Aorta (tissue), 5 donors: Measurements from ENCODE around the gene PRODH. TPM values are rescaled to one million over a fixed set of nuclear protein-coding genes. Genes with fewer than 3 reads are reported as not detected.
"Not testable (repeated sequence)": the region's sequence is repeated elsewhere in the genome, so short reads cannot be mapped to it uniquely, and the experiment has no call there.

ENCODE experiments used
- ATAC-seq: fragments of 200-7000 bp; cut with Tn5 transposase; one replicate; pipeline ENCODE4 v1.9.1; 2022; ENCODE audit warnings: moderate library complexity; ENCODE audit not compliant: low FRiP score
- DNase-seq, 2 donors: peaks; one replicate each; pipeline ENCODE4 v3.0.0-alpha.2; 2020
- H3K27ac ChIP-seq, 2 donors: one replicate each; pipeline ENCODE4 v1.5.1; 2013; ENCODE audit warnings: low read length in 2 of 2, mild to moderate bottlenecking in 2 of 2, moderate library complexity in 2 of 2, control low read depth in 1 of 2, inconsistent platforms in 1 of 2, low read depth in 1 of 2
- H3K27me3 ChIP-seq, 2 donors: one replicate each; pipeline ENCODE4 v1.6.1; 2013; ENCODE audit warnings: control low read depth in 1 of 2, low read length in 1 of 2, mild to moderate bottlenecking in 1 of 2, moderate library complexity in 1 of 2; ENCODE audit not compliant: insufficient read depth in 2 of 2, control insufficient read depth in 1 of 2
- H3K36me3 ChIP-seq, 2 donors: one replicate each; pipeline ENCODE4 v1.6.1; 2013; ENCODE audit warnings: control low read depth in 1 of 2, low read length in 1 of 2, mild to moderate bottlenecking in 1 of 2; ENCODE audit not compliant: insufficient read depth in 2 of 2, control insufficient read depth in 1 of 2
- H3K4me1 ChIP-seq, 2 donors: one replicate each; pipeline ENCODE4 v1.6.1; 2013; ENCODE audit warnings: low read length in 2 of 2, control low read depth in 1 of 2, mild to moderate bottlenecking in 1 of 2, moderate library complexity in 1 of 2; ENCODE audit not compliant: insufficient read depth in 2 of 2, control insufficient read depth in 1 of 2
- H3K4me3 ChIP-seq, 2 donors: one replicate each; pipeline ENCODE4 v1.5.1; 2013; ENCODE audit warnings: low read length in 2 of 2, control low read depth in 1 of 2, mild to moderate bottlenecking in 1 of 2
- H3K9me3 ChIP-seq: one replicate; pipeline ENCODE4 v1.6.1; 2013; ENCODE audit warnings: mild to moderate bottlenecking, low read length; ENCODE audit not compliant: control insufficient read depth
- WGBS, 2 donors: extraction: QIAGEN DNeasy Blood & Tissue Kit; methylation state at CpG; one replicate each; pipeline ENCODE4 v1.1.7; 2013; 5-methylcytosine and 5-hydroxymethylcytosine counted together
- intact Hi-C, 2 donors: fragments of 100-400 bp; cut with DNase I; formaldehyde crosslinking; loops; one replicate each; pipeline versions ENCODE4 v1.14.2 to v1.15.0; 2022
- polyA plus RNA-seq, 2 donors: library from polyadenylated mRNA; stranded (reverse); fragments of 200-250 nt; gene quantifications; one replicate each; pipeline ENCODE4 v1.2.3, GENCODE V29; 2013
- total RNA-seq, 2 donors: library from RNA; stranded (reverse); fragmentation: NEBNext Ultra II Directional; extraction: Animal tissue kit (Norgen Biotek cat#: 25700); gene quantifications; one replicate each; pipeline ENCODE4 v1.2.1, GENCODE V29; 2021
- donor health status: healthy with polysubstance abuse.
- donor health status: Bipolar disorder and iron deficiency.
- donor health status: DM: no; HTN: no; CAD: no.
- donor health status: DM: no; HTN: no; CAD: no.
- donor health status: DM: yes; HTN: yes; CAD: no.

Gene PRODH
- total and polyA plus RNA-seq, 4 donors, result 1.0 to 2.3 (median 1.7) TPM

- intact Hi-C loops, result no loop called here
- H3K9me3 ChIP-seq, result no peaks in the 10 kb centered on the region
Observed at GRCh38 chr22:18909556-18909955, 26.5 kb downstream of the PRODH start.

DNA sequence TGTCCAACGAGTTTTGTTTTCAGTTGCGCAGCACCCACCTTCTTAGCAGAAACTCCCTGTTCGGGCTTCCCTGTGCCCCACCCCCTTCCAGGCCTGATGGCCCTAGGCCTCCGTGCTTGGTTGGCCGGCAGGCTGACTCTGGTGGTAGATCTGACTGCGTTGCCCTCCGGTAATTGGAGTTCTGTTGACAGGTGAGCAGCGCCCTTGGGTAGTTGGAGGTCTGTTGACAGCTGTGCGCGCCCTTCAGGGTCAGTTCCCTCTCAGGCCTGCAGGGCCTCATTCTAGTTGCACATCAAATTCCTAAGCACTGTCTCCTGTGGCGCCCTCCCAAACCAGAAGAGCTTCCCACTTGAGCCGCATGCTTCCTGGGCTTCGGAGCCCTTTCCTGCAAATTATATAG lies 29.2 kb downstream of the PRODH start:
- H3K4me3 ChIP-seq, result no peak overlapping the region
- WGBS, 2 donors, result 62% methylated on average over 7 of the region's 13 CpGs; no CpG with 5 or more reads in 1 of the 2 donors
- no peak for ATAC-seq

More at GRCh38 chr22:18909556-18909955, 26.5 kb downstream of the PRODH start:
- ATAC-seq (no peak), DNase-seq (no peak)
- Histone ChIP-seq H3K4me3 (no peak overlapping the region), H3K36me3 (no peaks in the 10 kb centered on the region), H3K27me3 (no peaks in the 10 kb centered on the region), H3K4me1 (no peaks in the 10 kb centered on the region), H3K27ac (no peak overlapping the region)
- 99% methylated on average over 3 of the region's 5 CpGs; no CpG with 5 or more reads in 1 of the 2 donors for WGBS, 2 donors

GRCh38 chr22:18906410-18906745 lies 29.7 kb downstream of the PRODH start:
- intact Hi-C loops, H3K27me3 ChIP-seq, H3K36me3 ChIP-seq, DNase-seq, H3K9me3 ChIP-seq, H3K4me1 ChIP-seq, H3K27ac ChIP-seq, H3K4me3 ChIP-seq: not testable (repeated sequence)
- peak; percentile 50 for ATAC-seq
- WGBS, 2 donors, result no CpG with 5 or more reads among the region's 36 CpGs

More for the DNA sequence above, 29.2 kb downstream of the PRODH start:
- Histone ChIP-seq H3K27ac (no peak overlapping the region), H3K4me1 (no peaks in the 10 kb centered on the region), H3K27me3 (no peaks in the 10 kb centered on the region), H3K9me3 (no peaks in the 10 kb centered on the region), H3K36me3 (no peaks in the 10 kb centered on the region)
- DNase-seq, result no peak
- intact Hi-C loops, result no loop called here

DNA sequence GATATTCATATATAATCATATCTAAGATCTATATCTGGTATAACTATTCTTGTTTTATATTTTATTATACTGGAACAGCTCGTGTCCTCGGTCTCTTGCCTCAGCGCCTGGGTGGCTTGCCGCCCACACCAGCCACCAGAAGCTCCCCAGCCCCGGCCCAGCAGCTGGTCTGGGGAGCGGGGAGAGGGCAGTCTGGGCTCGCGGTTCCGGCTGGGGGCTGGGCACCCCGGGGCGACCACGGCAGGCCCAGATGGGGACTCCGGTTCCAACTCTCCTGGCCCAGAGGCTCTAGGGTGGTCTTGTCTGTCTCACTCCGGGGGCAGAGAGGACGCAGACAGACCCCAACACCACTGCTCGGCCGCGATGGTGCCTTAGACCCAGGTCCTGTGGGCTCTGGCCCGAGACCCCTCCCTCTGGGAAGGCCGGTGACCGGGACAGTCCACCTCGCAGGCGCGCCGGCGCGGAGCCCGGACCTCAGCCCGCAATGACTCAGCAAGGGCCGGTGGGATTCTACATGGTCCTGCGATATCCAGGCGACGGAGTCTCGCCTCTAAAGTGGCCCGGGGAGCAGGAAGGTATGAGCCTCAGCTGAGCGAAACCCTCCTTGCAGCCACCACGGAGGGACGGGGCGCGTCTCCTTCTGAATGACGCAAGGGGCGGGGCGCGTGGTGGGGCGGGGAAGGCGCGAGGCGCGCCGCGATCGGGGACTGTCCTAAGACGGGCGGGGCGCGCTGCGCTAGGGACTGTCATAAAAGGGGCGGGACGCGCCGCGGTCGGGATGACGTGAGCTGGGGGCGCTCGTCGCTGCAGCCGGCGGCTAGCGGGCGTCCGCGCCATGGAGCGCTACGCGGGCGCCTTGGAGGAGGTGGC lies 30.3 kb downstream of the PRODH start, which contains the start of gene DGCR6:
Gene DGCR6 (plus strand): TSS at position 781 of the 870 bp plus-strand sequence. CDS start 55 bp downstream, at position 836.
- Histone ChIP-seq H3K27me3 (no peaks in the 10 kb centered on the region), H3K36me3 (no peaks in the 10 kb centered on the region), H3K4me3 (no peak within 1 kb of the TSS), H3K27ac (no peak within 1 kb of the TSS), H3K9me3 (no peaks in the 10 kb centered on the region), H3K4me1 (no peaks in the 10 kb centered on the region)
- DNase-seq (no peak), ATAC-seq (peak; percentile 99)
- WGBS, 2 donors, result 4% methylated on average over 10 of the region's 77 CpGs; no CpG with 5 or more reads in 1 of the 2 donors
- intact Hi-C loops, result no loop called here

- H3K27ac ChIP-seq, H3K4me3 ChIP-seq, H3K27me3 ChIP-seq, intact Hi-C loops, H3K9me3 ChIP-seq, ATAC-seq, H3K36me3 ChIP-seq, H3K4me1 ChIP-seq: not testable (repeated sequence)
- peak; percentile 38 to 66 for DNase-seq
- 74 to 87% methylated on average over 5 to 6 of the region's 7 CpGs for WGBS, 2 donors
Observed at GRCh38 chr22:18896037-18896657, 39.9 kb downstream of the PRODH start.

DNA sequence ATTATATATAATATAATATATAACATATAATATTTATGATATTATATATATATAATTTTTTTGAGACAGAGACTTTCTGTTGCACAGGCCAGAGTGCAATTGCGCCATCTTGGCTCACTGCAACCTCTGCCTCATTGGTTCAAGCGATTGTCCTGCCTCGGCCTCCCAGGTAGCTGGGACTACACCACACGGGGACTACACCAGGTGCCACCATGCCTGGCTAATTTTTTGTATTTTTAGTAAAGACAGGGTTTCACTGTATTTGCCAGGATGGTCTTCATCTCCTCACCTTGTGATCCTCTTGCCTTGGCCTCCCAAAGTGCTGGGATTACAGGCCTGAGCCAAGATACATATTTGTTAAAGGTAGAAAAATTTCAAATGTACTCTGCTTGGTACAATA lies 42.3 kb downstream of the PRODH start:
- intact Hi-C loops, DNase-seq, H3K9me3 ChIP-seq, ATAC-seq, H3K27ac ChIP-seq, H3K36me3 ChIP-seq, H3K4me3 ChIP-seq, H3K4me1 ChIP-seq, H3K27me3 ChIP-seq: not testable (repeated sequence)
- WGBS, 2 donors, result no CpG with 5 or more reads among the region's 4 CpGs

DNA sequence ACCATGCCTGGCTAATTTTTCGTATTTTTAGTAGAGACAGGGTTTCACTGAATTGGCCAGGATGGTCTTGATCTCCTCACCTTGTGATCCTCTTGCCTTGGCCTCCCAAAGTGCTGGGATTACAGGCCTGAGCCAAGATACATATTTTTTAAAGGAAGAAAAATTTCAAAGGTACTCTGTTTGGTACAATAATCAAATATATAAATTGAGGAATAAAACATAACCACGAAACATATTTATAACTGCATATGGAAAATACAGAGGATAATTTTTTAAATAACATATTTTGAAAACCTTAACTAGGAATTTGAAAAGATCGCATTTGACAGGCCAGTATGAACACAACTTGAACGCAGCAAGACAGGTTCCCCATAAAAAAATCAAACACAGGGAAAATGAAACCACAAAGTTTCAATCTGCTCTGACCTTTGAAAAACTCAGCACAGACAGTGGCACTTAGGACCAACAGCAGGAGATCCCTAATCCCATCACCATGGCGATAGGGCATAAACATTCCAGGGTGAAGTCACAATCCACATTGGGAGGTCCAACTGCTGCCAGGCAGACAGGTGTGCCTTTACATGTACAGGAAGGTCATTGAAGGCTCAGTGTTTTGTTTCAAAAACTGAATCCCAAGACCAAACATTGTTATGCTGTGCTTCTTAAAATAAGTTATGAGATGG lies 45.4 kb downstream of the PRODH start:
- no CpG with 5 or more reads among the region's 5 CpGs for WGBS, 2 donors
- H3K27ac ChIP-seq, H3K36me3 ChIP-seq, H3K27me3 ChIP-seq, ATAC-seq, H3K4me3 ChIP-seq, H3K9me3 ChIP-seq, H3K4me1 ChIP-seq, intact Hi-C loops, DNase-seq: not testable (repeated sequence)

DNA sequence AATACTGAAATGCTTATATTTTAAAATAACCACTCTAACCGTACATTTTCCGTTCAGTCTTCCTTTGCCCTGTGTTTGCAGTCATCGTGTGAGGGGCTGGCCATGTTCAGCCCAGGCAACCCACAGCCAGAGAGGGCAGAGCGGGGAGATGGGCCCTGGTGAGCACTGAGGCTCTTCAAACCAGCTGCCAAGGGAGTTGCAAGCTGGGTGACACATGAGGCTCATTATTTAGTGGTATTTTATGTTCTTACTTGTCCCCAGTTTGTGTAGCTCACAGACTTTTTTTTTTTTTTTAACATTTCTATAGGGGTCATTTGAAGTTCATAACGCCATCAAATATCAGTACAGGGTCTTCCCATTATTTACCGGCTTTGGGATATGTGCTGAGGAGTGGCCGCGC lies 48.0 kb downstream of the PRODH start:
- ATAC-seq (no peak), DNase-seq (no peak)
- intact Hi-C loops, result no loop called here
- H3K27ac ChIP-seq, result no peak overlapping the region
- no peak overlapping the region for H3K4me3 ChIP-seq
- H3K4me1 ChIP-seq, result no peaks in the 10 kb centered on the region
- 78% methylated on average over 2 of the region's 8 CpGs; no CpG with 5 or more reads in 1 of the 2 donors for WGBS, 2 donors
- no peaks in the 10 kb centered on the region for H3K36me3 ChIP-seq
- H3K9me3 ChIP-seq, result no peaks in the 10 kb centered on the region
- H3K27me3 ChIP-seq, result no peaks in the 10 kb centered on the region
